HepG2 (cell line): ENCODE measurements around the gene SF3A2. TPM values are rescaled to one million over a fixed set of nuclear protein-coding genes. Genes with fewer than 3 reads are reported as not detected.
A peak's percentile ranks its signal among the peaks of the same experiment; 100 is the strongest.

ENCODE experiments used
- ARHGAP35 ChIP-seq: sonication (generic); formaldehyde crosslinking; IDR thresholded peaks from 2 replicates; pipeline ENCODE4 v1.9.0; 2022; ENCODE audit warnings: mild to moderate bottlenecking, inconsistent platforms, moderate library complexity, missing genetic modification reagents, borderline replicate concordance
- BORCS8-MEF2B ChIP-seq: sonication (generic); formaldehyde crosslinking; IDR thresholded peaks from 2 replicates; pipeline ENCODE4 v1.8.0; 2022; ENCODE audit warnings: mild to moderate bottlenecking, missing genetic modification reagents
- CHCHD3 ChIP-seq: sonication (generic); formaldehyde crosslinking; IDR thresholded peaks from 2 replicates; pipeline ENCODE4 v1.8.0; 2022; ENCODE audit warnings: mild to moderate bottlenecking, missing genetic modification reagents, moderate library complexity
- HDAC1 ChIP-seq: sonication (generic); formaldehyde crosslinking; IDR thresholded peaks from 2 replicates; pipeline ENCODE4 v1.5.1; 2020; ENCODE audit warnings: mild to moderate bottlenecking, missing genetic modification reagents
- SNAI1 ChIP-seq: sonication (generic); formaldehyde crosslinking; IDR thresholded peaks from 2 replicates; pipeline ENCODE4 v1.5.0; 2020; ENCODE audit warnings: mild to moderate bottlenecking, missing genetic modification reagents, borderline replicate concordance
- SOX6 ChIP-seq, 2 experiments: fragments of 450-650 bp in 1 of 2; sonication (generic) in 1 of 2; formaldehyde crosslinking in 1 of 2; IDR thresholded peaks; 2 replicates each; pipeline versions ENCODE4 v1.4.0 to v1.6.1; 2017 to 2020; ENCODE audit warnings: antibody characterized with exemption in 1 of 2, mild to moderate bottlenecking in 1 of 2, missing genetic modification reagents in 1 of 2
- SRSF1 ChIP-seq: fragments of 200-400 bp; formaldehyde crosslinking; optimal IDR thresholded peaks from 2 replicates; pipeline ENCODE3; 2017; ENCODE audit warnings: mild to moderate bottlenecking, low read depth, low read length, moderate library complexity
- TMF1 ChIP-seq: sonication (generic); formaldehyde crosslinking; IDR thresholded peaks from 2 replicates; pipeline ENCODE4 v1.8.1; 2022; ENCODE audit warnings: low read depth, missing genetic modification reagents
- ZNF451 ChIP-seq: sonication (generic); formaldehyde crosslinking; IDR thresholded peaks from 2 replicates; pipeline ENCODE4 v1.5.0; 2020; ENCODE audit warnings: mild to moderate bottlenecking, missing genetic modification reagents
- ZNF629 ChIP-seq: sonication (generic); formaldehyde crosslinking; conservative IDR thresholded peaks from 2 replicates; pipeline ENCODE4 v1.5.0; 2020; ENCODE audit warnings: missing genetic modification reagents
- ZNF720 ChIP-seq: sonication (generic); formaldehyde crosslinking; IDR thresholded peaks from 2 replicates; pipeline ENCODE4 v1.4.0; 2020; ENCODE audit warnings: missing genetic modification reagents
- polyA plus RNA-seq, 8 experiments: library from polyadenylated mRNA; depleted of rRNA in 3 of 8; stranded (reverse) in 7 of 8; unstranded in 1 of 8; fragments of >200 nt; fragmentation: Illumina TruSeq in 4 of 8; extraction: Trizol in 4 of 8; gene quantifications; 2 replicates each; pipeline versions ENCODE4 v1.2.1 to v1.2.3, GENCODE V29; 2011 to 2016; ENCODE audit warnings: low read depth in 4 of 8, missing spikeins in 1 of 8, mixed read lengths in 1 of 8; ENCODE audit not compliant: insufficient read depth in 1 of 8
- total RNA-seq, 5 experiments: library from RNA; depleted of rRNA; stranded (reverse); fragments of >200 nt; fragmentation: Illumina TruSeq; extraction: Trizol; gene quantifications; 2 replicates each; pipeline ENCODE4 v1.2.3, GENCODE V29; 2016; ENCODE audit warnings: low read depth in 1 of 5
- TF ChIP-seq, protein P1 (sequence below): sonication (generic); formaldehyde crosslinking; IDR thresholded peaks from 2 replicates; pipeline ENCODE4 v1.4.0; 2020; ENCODE audit warnings: mild to moderate bottlenecking, missing genetic modification reagents
- TF ChIP-seq, protein P2 (sequence below): sonication (generic); formaldehyde crosslinking; IDR thresholded peaks from 2 replicates; pipeline ENCODE4 v1.5.0; 2020; ENCODE audit warnings: mild to moderate bottlenecking, missing genetic modification reagents, moderate library complexity
- TF ChIP-seq, protein P3 (sequence below): sonication (generic); formaldehyde crosslinking; IDR thresholded peaks from 2 replicates; pipeline ENCODE4 v1.5.0; 2020; ENCODE audit warnings: missing genetic modification reagents
- TF ChIP-seq, protein P4 (sequence below): sonication (generic); formaldehyde crosslinking; IDR thresholded peaks from 2 replicates; pipeline ENCODE4 v1.4.0; 2020; ENCODE audit warnings: missing genetic modification reagents
- TF ChIP-seq, protein P5 (sequence below): sonication (generic); formaldehyde crosslinking; IDR thresholded peaks from 2 replicates; pipeline ENCODE4 v1.4.0; 2020; ENCODE audit warnings: mild to moderate bottlenecking, missing genetic modification reagents
- TF ChIP-seq, protein P6 (sequence below): sonication (generic); formaldehyde crosslinking; IDR thresholded peaks from 2 replicates; pipeline ENCODE4 v1.5.0; 2020; ENCODE audit warnings: missing genetic modification reagents, mild to moderate bottlenecking, borderline replicate concordance
- TF ChIP-seq, protein P7 (sequence below): sonication (generic); formaldehyde crosslinking; IDR thresholded peaks from 2 replicates; pipeline ENCODE4 v1.4.0; 2020; ENCODE audit warnings: mild to moderate bottlenecking, missing genetic modification reagents

The SF3A2 gene
- total and polyA plus RNA-seq, 2 of the 13 experiments (the other 11 are each of a cell fraction or from before 2014, with no cell fraction given), result 8.6 to 8.8 TPM

DNA sequence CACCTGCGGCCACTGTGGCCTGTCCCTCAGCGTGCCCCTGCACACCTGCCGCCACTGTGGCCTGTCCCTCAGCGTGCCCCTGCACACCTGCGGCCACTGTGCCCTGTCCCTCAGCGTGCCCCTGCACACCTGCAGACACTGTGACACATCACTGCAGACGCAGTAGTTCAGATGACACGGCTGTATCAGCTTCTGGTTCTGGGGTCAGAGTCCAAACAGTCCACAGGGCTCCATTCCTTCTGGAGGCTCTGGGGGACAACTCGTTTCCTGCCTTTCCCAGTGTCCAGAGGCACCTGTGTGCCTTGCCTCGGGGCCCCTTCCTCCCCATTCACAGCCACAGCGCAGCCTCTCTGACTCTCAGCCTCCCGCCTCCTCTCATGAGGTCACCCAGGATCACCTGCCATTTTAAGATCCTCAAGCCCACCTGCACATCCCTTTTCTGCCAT is 5.5 kb downstream of the SF3A2 start (continued):
- TF ChIP-seq, protein P1, sequence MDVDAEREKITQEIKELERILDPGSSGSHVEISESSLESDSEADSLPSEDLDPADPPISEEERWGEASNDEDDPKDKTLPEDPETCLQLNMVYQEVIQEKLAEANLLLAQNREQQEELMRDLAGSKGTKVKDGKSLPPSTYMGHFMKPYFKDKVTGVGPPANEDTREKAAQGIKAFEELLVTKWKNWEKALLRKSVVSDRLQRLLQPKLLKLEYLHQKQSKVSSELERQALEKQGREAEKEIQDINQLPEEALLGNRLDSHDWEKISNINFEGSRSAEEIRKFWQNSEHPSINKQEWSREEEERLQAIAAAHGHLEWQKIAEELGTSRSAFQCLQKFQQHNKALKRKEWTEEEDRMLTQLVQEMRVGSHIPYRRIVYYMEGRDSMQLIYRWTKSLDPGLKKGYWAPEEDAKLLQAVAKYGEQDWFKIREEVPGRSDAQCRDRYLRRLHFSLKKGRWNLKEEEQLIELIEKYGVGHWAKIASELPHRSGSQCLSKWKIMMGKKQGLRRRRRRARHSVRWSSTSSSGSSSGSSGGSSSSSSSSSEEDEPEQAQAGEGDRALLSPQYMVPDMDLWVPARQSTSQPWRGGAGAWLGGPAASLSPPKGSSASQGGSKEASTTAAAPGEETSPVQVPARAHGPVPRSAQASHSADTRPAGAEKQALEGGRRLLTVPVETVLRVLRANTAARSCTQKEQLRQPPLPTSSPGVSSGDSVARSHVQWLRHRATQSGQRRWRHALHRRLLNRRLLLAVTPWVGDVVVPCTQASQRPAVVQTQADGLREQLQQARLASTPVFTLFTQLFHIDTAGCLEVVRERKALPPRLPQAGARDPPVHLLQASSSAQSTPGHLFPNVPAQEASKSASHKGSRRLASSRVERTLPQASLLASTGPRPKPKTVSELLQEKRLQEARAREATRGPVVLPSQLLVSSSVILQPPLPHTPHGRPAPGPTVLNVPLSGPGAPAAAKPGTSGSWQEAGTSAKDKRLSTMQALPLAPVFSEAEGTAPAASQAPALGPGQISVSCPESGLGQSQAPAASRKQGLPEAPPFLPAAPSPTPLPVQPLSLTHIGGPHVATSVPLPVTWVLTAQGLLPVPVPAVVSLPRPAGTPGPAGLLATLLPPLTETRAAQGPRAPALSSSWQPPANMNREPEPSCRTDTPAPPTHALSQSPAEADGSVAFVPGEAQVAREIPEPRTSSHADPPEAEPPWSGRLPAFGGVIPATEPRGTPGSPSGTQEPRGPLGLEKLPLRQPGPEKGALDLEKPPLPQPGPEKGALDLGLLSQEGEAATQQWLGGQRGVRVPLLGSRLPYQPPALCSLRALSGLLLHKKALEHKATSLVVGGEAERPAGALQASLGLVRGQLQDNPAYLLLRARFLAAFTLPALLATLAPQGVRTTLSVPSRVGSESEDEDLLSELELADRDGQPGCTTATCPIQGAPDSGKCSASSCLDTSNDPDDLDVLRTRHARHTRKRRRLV (CRISPR knock-in tag), result no peak
- TF ChIP-seq ZNF629, result no peak
- TF ChIP-seq ZNF451, result no peak
- TF ChIP-seq HDAC1 (CRISPR knock-in tag), result 0 out of 2 replicates have a peak, but pooled peaks have one; percentile 60
- TF ChIP-seq CHCHD3 (CRISPR knock-in tag), result no peak
- TF ChIP-seq, protein P2, sequence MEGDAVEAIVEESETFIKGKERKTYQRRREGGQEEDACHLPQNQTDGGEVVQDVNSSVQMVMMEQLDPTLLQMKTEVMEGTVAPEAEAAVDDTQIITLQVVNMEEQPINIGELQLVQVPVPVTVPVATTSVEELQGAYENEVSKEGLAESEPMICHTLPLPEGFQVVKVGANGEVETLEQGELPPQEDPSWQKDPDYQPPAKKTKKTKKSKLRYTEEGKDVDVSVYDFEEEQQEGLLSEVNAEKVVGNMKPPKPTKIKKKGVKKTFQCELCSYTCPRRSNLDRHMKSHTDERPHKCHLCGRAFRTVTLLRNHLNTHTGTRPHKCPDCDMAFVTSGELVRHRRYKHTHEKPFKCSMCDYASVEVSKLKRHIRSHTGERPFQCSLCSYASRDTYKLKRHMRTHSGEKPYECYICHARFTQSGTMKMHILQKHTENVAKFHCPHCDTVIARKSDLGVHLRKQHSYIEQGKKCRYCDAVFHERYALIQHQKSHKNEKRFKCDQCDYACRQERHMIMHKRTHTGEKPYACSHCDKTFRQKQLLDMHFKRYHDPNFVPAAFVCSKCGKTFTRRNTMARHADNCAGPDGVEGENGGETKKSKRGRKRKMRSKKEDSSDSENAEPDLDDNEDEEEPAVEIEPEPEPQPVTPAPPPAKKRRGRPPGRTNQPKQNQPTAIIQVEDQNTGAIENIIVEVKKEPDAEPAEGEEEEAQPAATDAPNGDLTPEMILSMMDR (CRISPR knock-in tag), result peak; percentile 31
- TF ChIP-seq ZNF720 (CRISPR knock-in tag), result no peak
- TF ChIP-seq TMF1 (CRISPR knock-in tag), result no peak
- TF ChIP-seq, protein P3, sequence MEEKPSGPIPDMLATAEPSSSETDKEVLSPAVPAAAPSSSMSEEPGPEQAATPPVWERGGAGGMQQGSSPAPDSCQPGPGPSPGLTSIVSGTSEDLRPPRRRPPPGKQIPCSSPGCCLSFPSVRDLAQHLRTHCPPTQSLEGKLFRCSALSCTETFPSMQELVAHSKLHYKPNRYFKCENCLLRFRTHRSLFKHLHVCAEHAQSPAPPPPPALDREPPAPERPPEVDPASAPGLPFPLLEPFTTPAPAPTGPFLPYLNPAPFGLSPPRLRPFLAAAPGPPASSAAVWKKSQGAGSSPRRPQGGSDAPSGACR, result no peak
- TF ChIP-seq ARHGAP35 (CRISPR knock-in tag), result no peak
- TF ChIP-seq, protein P4, sequence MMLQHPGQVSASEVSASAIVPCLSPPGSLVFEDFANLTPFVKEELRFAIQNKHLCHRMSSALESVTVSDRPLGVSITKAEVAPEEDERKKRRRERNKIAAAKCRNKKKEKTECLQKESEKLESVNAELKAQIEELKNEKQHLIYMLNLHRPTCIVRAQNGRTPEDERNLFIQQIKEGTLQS, result no peak
- TF ChIP-seq, protein P5, sequence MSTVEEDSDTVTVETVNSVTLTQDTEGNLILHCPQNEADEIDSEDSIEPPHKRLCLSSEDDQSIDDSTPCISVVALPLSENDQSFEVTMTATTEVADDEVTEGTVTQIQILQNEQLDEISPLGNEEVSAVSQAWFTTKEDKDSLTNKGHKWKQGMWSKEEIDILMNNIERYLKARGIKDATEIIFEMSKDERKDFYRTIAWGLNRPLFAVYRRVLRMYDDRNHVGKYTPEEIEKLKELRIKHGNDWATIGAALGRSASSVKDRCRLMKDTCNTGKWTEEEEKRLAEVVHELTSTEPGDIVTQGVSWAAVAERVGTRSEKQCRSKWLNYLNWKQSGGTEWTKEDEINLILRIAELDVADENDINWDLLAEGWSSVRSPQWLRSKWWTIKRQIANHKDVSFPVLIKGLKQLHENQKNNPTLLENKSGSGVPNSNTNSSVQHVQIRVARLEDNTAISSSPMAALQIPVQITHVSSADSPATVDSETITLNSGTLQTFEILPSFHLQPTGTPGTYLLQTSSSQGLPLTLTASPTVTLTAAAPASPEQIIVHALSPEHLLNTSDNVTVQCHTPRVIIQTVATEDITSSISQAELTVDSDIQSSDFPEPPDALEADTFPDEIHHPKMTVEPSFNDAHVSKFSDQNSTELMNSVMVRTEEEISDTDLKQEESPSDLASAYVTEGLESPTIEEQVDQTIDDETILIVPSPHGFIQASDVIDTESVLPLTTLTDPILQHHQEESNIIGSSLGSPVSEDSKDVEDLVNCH, result no peak
- no peak for TF ChIP-seq SRSF1
- TF ChIP-seq BORCS8-MEF2B (CRISPR knock-in tag), result no peak; the same call in 1 of the 2 replicates
- TF ChIP-seq, protein P6, sequence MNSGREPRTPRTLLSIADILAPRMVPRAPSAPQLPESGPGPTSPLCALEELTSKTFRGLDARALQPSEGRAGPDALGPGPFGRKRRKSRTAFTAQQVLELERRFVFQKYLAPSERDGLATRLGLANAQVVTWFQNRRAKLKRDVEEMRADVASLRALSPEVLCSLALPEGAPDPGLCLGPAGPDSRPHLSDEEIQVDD (CRISPR knock-in tag), result no peak
- TF ChIP-seq SNAI1, result no peak
- TF ChIP-seq, protein P7, sequence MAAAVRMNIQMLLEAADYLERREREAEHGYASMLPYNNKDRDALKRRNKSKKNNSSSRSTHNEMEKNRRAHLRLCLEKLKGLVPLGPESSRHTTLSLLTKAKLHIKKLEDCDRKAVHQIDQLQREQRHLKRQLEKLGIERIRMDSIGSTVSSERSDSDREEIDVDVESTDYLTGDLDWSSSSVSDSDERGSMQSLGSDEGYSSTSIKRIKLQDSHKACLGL (CRISPR knock-in tag), result no peak
- TF ChIP-seq SOX6 (IDR thresholded peaks at IDR 0.05), result no peak
- TF ChIP-seq SOX6 (CRISPR knock-in tag; IDR thresholded peaks at IDR 0.05), result peak; percentile 53; the same call in 1 of the 2 replicates
